Endodermal cell (in vitro differentiated cells): Measurements from ENCODE around the gene FNDC11. TPM values are rescaled to one million over a fixed set of nuclear protein-coding genes. Genes with fewer than 3 reads are reported as not detected.
A peak's percentile ranks its signal among the peaks of the same experiment; 100 is the strongest.

ENCODE experiments used
- DNase-seq: peaks from one replicate; pipeline ENCODE4 v3.0.0-alpha.2; 2017
- H3K27ac ChIP-seq: 2 replicates; pipeline ENCODE4 v1.5.1; 2013; ENCODE audit warnings: mild to moderate bottlenecking, low read depth, low read length, moderate library complexity
- H3K27me3 ChIP-seq: 2 replicates; pipeline ENCODE4 v1.6.1; 2013; ENCODE audit warnings: mild to moderate bottlenecking, low read length, moderate library complexity; ENCODE audit not compliant: insufficient read depth, control insufficient read depth, poor library complexity, severe bottlenecking
- H3K36me3 ChIP-seq: 2 replicates; pipeline ENCODE4 v1.7.0; 2013; ENCODE audit warnings: mild to moderate bottlenecking, low read length, moderate library complexity; ENCODE audit not compliant: control insufficient read depth, insufficient read depth
- H3K4me1 ChIP-seq: one replicate; pipeline ENCODE4 v1.7.0; 2013; ENCODE audit warnings: low read length; ENCODE audit not compliant: control insufficient read depth, insufficient read depth
- H3K4me3 ChIP-seq: 2 replicates; pipeline ENCODE4 v1.5.1; 2013; ENCODE audit warnings: mild to moderate bottlenecking, low read length, moderate library complexity
- H3K9ac ChIP-seq: 2 replicates; pipeline ENCODE4 v1.6.1; 2013; ENCODE audit warnings: mild to moderate bottlenecking, low read length, moderate library complexity; ENCODE audit not compliant: poor library complexity, severe bottlenecking; ENCODE audit errors: extremely low read depth
- H3K9me3 ChIP-seq: 2 replicates; pipeline ENCODE4 v1.6.1; 2013; ENCODE audit warnings: mild to moderate bottlenecking, low read length, moderate library complexity; ENCODE audit not compliant: control insufficient read depth
- H3K27ac Mint-ChIP-seq: 2 replicates; pipeline ENCODE4 v1.8.0; 2020; ENCODE audit warnings: mixed read lengths
- H3K27me3 Mint-ChIP-seq: 2 replicates; pipeline ENCODE4 v1.8.0; 2021; ENCODE audit warnings: mild to moderate bottlenecking, mixed read lengths; ENCODE audit not compliant: insufficient read depth
- H3K36me3 Mint-ChIP-seq: 2 replicates; pipeline ENCODE4 v1.8.0; 2020; ENCODE audit warnings: low read depth, mixed read lengths
- H3K4me1 Mint-ChIP-seq: 2 replicates; pipeline ENCODE4 v1.8.0; 2020; ENCODE audit warnings: mixed read lengths
- H3K4me3 Mint-ChIP-seq: 2 replicates; pipeline ENCODE4 v1.8.0; 2020; ENCODE audit warnings: mild to moderate bottlenecking, moderate library complexity, mixed read lengths
- H3K9me3 Mint-ChIP-seq: 2 replicates; pipeline ENCODE4 v1.8.0; 2020; ENCODE audit warnings: mild to moderate bottlenecking, mixed read lengths
- CTCF ChIP-seq: fragments of 200-600 bp; sonication (generic); conservative IDR thresholded peaks from 2 replicates; pipeline ENCODE4 v1.5.0; 2021; ENCODE audit warnings: antibody characterized with exemption, mild to moderate bottlenecking
- WGBS, 2 experiments: methylation state at CpG; one replicate each; pipeline versions ENCODE4 v1.1.5 to v1.1.7; 2013; ENCODE audit warnings: missing lambda C conversion rate in 2 of 2, mixed read lengths in 1 of 2; ENCODE audit not compliant: insufficient coverage in 1 of 2, insufficient read length in 1 of 2; 5-methylcytosine and 5-hydroxymethylcytosine counted together
- total RNA-seq, 2 donors: library from RNA; stranded (reverse); fragmentation: NEBNext Ultra II Directional in 1 of 2; extraction: Animal tissue kit (Norgen Biotek cat#: 25700) in 1 of 2; gene quantifications; 2 replicates in 1 of 2; 3 replicates in 1 of 2; pipeline ENCODE4 v1.2.1, GENCODE V29; 2021

FNDC11 gene
- total RNA-seq, 2 donors from 2014 or later: 1.8 to 2.4 TPM

- Histone ChIP-seq H3K27me3 (no peaks in the 10 kb centered on the region), H3K9ac (no peak overlapping the region), H3K9me3 (peaks cover 12% of the 10 kb centered on the region), H3K36me3 (peaks cover 20% of the 10 kb centered on the region), H3K27ac (no peak overlapping the region), H3K4me1 (no peaks in the 10 kb centered on the region), H3K4me3 (no peak overlapping the region)
- 82 to 85% methylated on average over 3 of the region's 3 CpGs for WGBS, 2 experiments
- H3K9me3 Mint-ChIP-seq: peaks cover 7% of the 10 kb centered on the region
- no peak for TF ChIP-seq CTCF
- no peak overlapping the region for H3K4me3 Mint-ChIP-seq
- DNase-seq: peak; percentile 11
- H3K27ac Mint-ChIP-seq: no peak overlapping the region
- H3K4me1 Mint-ChIP-seq: peaks cover 2% of the 10 kb centered on the region
- no peaks in the 10 kb centered on the region for H3K27me3 Mint-ChIP-seq
- H3K36me3 Mint-ChIP-seq: peaks cover 19% of the 10 kb centered on the region
Observed at GRCh38 chr20:63525185-63525584, 28.8 kb upstream of the FNDC11 start.

DNA sequence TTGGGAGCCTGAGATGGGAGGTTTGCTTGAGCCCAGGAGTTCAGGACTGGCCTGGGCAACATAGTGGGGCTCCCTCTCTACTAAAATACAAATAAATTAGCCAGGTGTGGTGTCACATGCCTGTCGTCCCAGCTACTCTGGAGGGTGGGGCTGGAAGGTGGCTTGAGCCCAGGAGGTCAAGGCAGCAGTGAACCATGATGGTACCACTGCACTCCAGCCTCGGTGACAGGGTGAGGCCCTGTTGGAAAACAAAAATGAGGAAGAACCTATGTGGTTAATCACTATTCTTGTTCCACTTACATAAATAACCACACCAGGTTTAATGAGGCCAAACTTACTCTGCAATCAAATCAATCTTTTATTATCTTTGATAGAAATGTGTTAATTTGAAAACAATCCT lies 28.0 kb upstream of the FNDC11 start:
- H3K4me3 Mint-ChIP-seq: no peak overlapping the region
- 81% methylated on average over 2 of the region's 2 CpGs; no CpG with 5 or more reads in 1 of the 2 experiments for WGBS, 2 experiments

GRCh38 chr20:63527184-63527583 lies 26.8 kb upstream of the FNDC11 start:
- Mint-ChIP-seq H3K27me3 (no peaks in the 10 kb centered on the region), H3K4me3 (no peak overlapping the region), H3K4me1 (peaks cover 2% of the 10 kb centered on the region), H3K9me3 (peaks cover 7% of the 10 kb centered on the region), H3K36me3 (peaks cover 19% of the 10 kb centered on the region), H3K27ac (no peak overlapping the region)
- peak; percentile 25 for DNase-seq
- Histone ChIP-seq H3K27me3 (no peaks in the 10 kb centered on the region), H3K9me3 (peaks cover 12% of the 10 kb centered on the region), H3K27ac (no peak overlapping the region), H3K4me1 (no peaks in the 10 kb centered on the region), H3K36me3 (peaks cover 17% of the 10 kb centered on the region), H3K4me3 (no peak overlapping the region), H3K9ac (no peak overlapping the region)
- no peak for TF ChIP-seq CTCF
- 94 to 97% methylated on average over 5 to 9 of the region's 9 CpGs for WGBS, 2 experiments

More for the DNA sequence above, 28.0 kb upstream of the FNDC11 start:
- no peak overlapping the region for H3K4me3 ChIP-seq
- H3K27me3 ChIP-seq: no peaks in the 10 kb centered on the region
- H3K36me3 ChIP-seq: peaks cover 20% of the 10 kb centered on the region
- Mint-ChIP-seq H3K27me3 (no peaks in the 10 kb centered on the region), H3K36me3 (peaks cover 19% of the 10 kb centered on the region), H3K4me1 (peaks cover 2% of the 10 kb centered on the region), H3K27ac (no peak overlapping the region), H3K9me3 (peaks cover 7% of the 10 kb centered on the region)
- H3K4me1 ChIP-seq: no peaks in the 10 kb centered on the region
- H3K27ac ChIP-seq: no peak overlapping the region
- TF ChIP-seq CTCF: no peak
- H3K9me3 ChIP-seq: peaks cover 12% of the 10 kb centered on the region
- H3K9ac ChIP-seq: no peak overlapping the region
- DNase-seq: peak; percentile 30
